Uterus (tissue), 4 donors: Measurements from ENCODE around the gene DLGAP1. TPM values are rescaled to one million over a fixed set of nuclear protein-coding genes. Genes with fewer than 3 reads are reported as not detected.

Source experiments
- DNase-seq, 2 donors: peaks; one replicate each; pipeline ENCODE4 v3.0.0-alpha.2; 2019 to 2020
- H3K27ac ChIP-seq, 2 donors: fragments of 200-600 bp; sonication (generic); 1 replicate in 1 of 2; 2 replicates in 1 of 2; pipeline ENCODE4 v1.5.1; 2016 to 2018
- H3K27me3 ChIP-seq, 2 donors: fragments of 200-600 bp; sonication (generic); one replicate each; pipeline ENCODE4 v1.5.1; 2018 to 2019; ENCODE audit warnings: control low read depth in 1 of 2
- H3K36me3 ChIP-seq, 2 donors: fragments of 200-600 bp; sonication (generic); one replicate each; pipeline ENCODE4 v1.5.1; 2019; ENCODE audit warnings: control low read depth in 1 of 2
- H3K4me1 ChIP-seq, 2 donors: fragments of 200-600 bp; sonication (generic); one replicate each; pipeline ENCODE4 v1.5.1; 2018 to 2019; ENCODE audit warnings: control low read depth in 1 of 2
- H3K4me3 ChIP-seq, 2 donors: fragments of 200-600 bp; sonication (generic); 1 replicate in 1 of 2; 2 replicates in 1 of 2; pipeline ENCODE4 v1.5.1; 2018 to 2019; ENCODE audit warnings: mild to moderate bottlenecking in 1 of 2
- H3K9me3 ChIP-seq, 2 donors: fragments of 200-600 bp; sonication (generic); one replicate each; pipeline ENCODE4 v1.5.1; 2019; ENCODE audit warnings: control low read depth in 1 of 2
- CTCF ChIP-seq, 4 experiments: fragments of 200-600 bp in 2 of 4; fragments of 450-650 bp in 2 of 4; sonication (generic) in 2 of 4; IDR thresholded peaks; one replicate each; pipeline ENCODE4 v1.5.1; 2016 to 2019; ENCODE audit warnings: antibody characterized with exemption in 4 of 4, mild to moderate bottlenecking in 2 of 4, moderate library complexity in 1 of 4
- POLR2A ChIP-seq, 2 donors: fragments of 450-650 bp; IDR thresholded peaks; one replicate each; pipeline ENCODE4 v1.6.1; 2016; ENCODE audit warnings: antibody characterized with exemption in 2 of 2, mild to moderate bottlenecking in 1 of 2, moderate library complexity in 1 of 2
- intact Hi-C: fragments of 100-400 bp; cut with DNase I; formaldehyde crosslinking; loops from one replicate; pipeline ENCODE4 v1.15.1; 2023; ENCODE audit warnings: low total_unique reads
- total RNA-seq, 4 donors: library from RNA; depleted of rRNA in 3 of 4; stranded (reverse); fragments of >200 nt in 3 of 4; gene quantifications; one replicate each; pipeline versions ENCODE4 v1.1.0 to v1.2.4, GENCODE V29; 2014 to 2023
- donor health status: DM: yes; HTN: yes; CAD: no.

DLGAP1 gene
- total RNA-seq, 4 donors from 2014 or later = 1.0 to 9.6 (median 3.3) TPM

GRCh38 chr18:4108016-4108415, 347.1 kb downstream of the DLGAP1 start:
- Histone ChIP-seq H3K27me3 (no peaks in the 10 kb centered on the region), H3K9me3 (no peaks in the 10 kb centered on the region), H3K4me3 (no peak overlapping the region), H3K27ac (no peak overlapping the region), H3K36me3 (no peaks in the 10 kb centered on the region), H3K4me1 (no peaks in the 10 kb centered on the region)
- TF ChIP-seq CTCF (IDR thresholded peaks at IDR 0.05) = no peak
- TF ChIP-seq POLR2A (IDR thresholded peaks at IDR 0.05) = no peak
- DNase-seq = no peak
- intact Hi-C loops = no loop called here

GRCh38 chr18:4107049-4107467, 348.0 kb downstream of the DLGAP1 start:
- Histone ChIP-seq H3K27ac (no peak overlapping the region), H3K27me3 (no peaks in the 10 kb centered on the region), H3K36me3 (no peaks in the 10 kb centered on the region), H3K4me3 (no peak overlapping the region), H3K9me3 (no peaks in the 10 kb centered on the region), H3K4me1 (no peaks in the 10 kb centered on the region)
- DNase-seq = no peak
- intact Hi-C loops = no loop called here
- TF ChIP-seq POLR2A (IDR thresholded peaks at IDR 0.05) = no peak
- no peak for TF ChIP-seq CTCF (IDR thresholded peaks at IDR 0.05)

GRCh38 chr18:4106407-4107033, 348.6 kb downstream of the DLGAP1 start:
- Histone ChIP-seq H3K4me1 (no peaks in the 10 kb centered on the region), H3K4me3 (no peak overlapping the region), H3K27me3 (no peaks in the 10 kb centered on the region), H3K27ac (no peak overlapping the region), H3K36me3 (no peaks in the 10 kb centered on the region), H3K9me3 (no peaks in the 10 kb centered on the region)
- peak; percentile 16 to 37 for DNase-seq
- no peak for TF ChIP-seq POLR2A (IDR thresholded peaks at IDR 0.05)
- TF ChIP-seq CTCF (IDR thresholded peaks at IDR 0.05) = peak; percentile 35 to 65 (median 51)
- intact Hi-C loops = no loop called here

GRCh38 chr18:4102901-4103300, 352.2 kb downstream of the DLGAP1 start:
- DNase-seq = no peak
- Histone ChIP-seq H3K4me1 (no peaks in the 10 kb centered on the region), H3K27ac (no peak overlapping the region), H3K27me3 (no peaks in the 10 kb centered on the region), H3K4me3 (no peak overlapping the region), H3K36me3 (no peaks in the 10 kb centered on the region), H3K9me3 (no peaks in the 10 kb centered on the region)
- intact Hi-C loops = no loop called here
- no peak for TF ChIP-seq CTCF (IDR thresholded peaks at IDR 0.05)

GRCh38 chr18:4101009-4101408, 354.1 kb downstream of the DLGAP1 start:
- intact Hi-C loops = no loop called here
- no peak for TF ChIP-seq POLR2A (IDR thresholded peaks at IDR 0.05)
- TF ChIP-seq CTCF (IDR thresholded peaks at IDR 0.05) = no peak
- Histone ChIP-seq H3K36me3 (no peaks in the 10 kb centered on the region), H3K4me3 (no peak overlapping the region), H3K27me3 (no peaks in the 10 kb centered on the region), H3K9me3 (no peaks in the 10 kb centered on the region), H3K4me1 (no peaks in the 10 kb centered on the region), H3K27ac (no peak overlapping the region)
- no peak for DNase-seq
